Caco-2 (cell line): Measurements from ENCODE around the gene MRE11. TPM values are rescaled to one million over a fixed set of nuclear protein-coding genes. Genes with fewer than 3 reads are reported as not detected.
A peak's percentile ranks its signal among the peaks of the same experiment; 100 is the strongest.

Experiments
- BruUV-seq: library from RNA; stranded (reverse); fragments of 400-500 nt; replicated peaks from 2 replicates; lab custom pipeline; 2021; lab: Mats Ljungman, UMichigan
- CTCF ChIA-PET: fragments of 300-600 bp; sonication (Branson Sonifier 250); formaldehyde crosslinking; loops from one replicate; lab custom pipeline; 2022; ENCODE audit warnings: antibody characterized with exemption; lab: Charles Lee
- POLR2A ChIA-PET: fragments of 300-600 bp; sonication (Branson Sonifier 250); formaldehyde crosslinking; loops from one replicate; lab custom pipeline; 2022; ENCODE audit warnings: antibody characterized with exemption; lab: Charles Lee
- DNase-seq, 2 experiments: peaks; one replicate each; pipeline versions ENCODE4 v3.0.0 to v3.0.0-alpha.2; 2020 to 2022
- H3K27me3 ChIP-seq: replicated peaks from 2 replicates; pipeline ENCODE4 v1.6.0; 2011; ENCODE audit warnings: low read length; ENCODE audit not compliant: control insufficient read depth, insufficient read depth
- H3K36me3 ChIP-seq: 2 replicates; pipeline ENCODE4 v1.5.1; 2011; ENCODE audit warnings: low read length; ENCODE audit not compliant: control insufficient read depth, insufficient read depth
- H3K4me1 ChIP-seq: fragments of 250-450 bp; sonication (Bioruptor Pico); 2 replicates; pipeline ENCODE4 v1.5.1; 2020; ENCODE audit warnings: mild to moderate bottlenecking
- H3K4me3 ChIP-seq: 2 replicates; pipeline ENCODE4 v1.5.1; 2011; ENCODE audit warnings: low read depth, mild to moderate bottlenecking, control low read depth, low read length
- H3K9me3 ChIP-seq: fragments of 250-450 bp; sonication (Bioruptor Pico); 2 replicates; pipeline ENCODE4 v1.5.1; 2020; ENCODE audit warnings: mild to moderate bottlenecking, moderate library complexity
- H3K27ac Mint-ChIP-seq: one replicate; pipeline ENCODE4 v1.8.0; 2022; ENCODE audit warnings: mixed read lengths; ENCODE audit not compliant: unreplicated experiment
- H3K27me3 Mint-ChIP-seq: one replicate; pipeline ENCODE4 v1.8.0; 2022; ENCODE audit warnings: mixed read lengths; ENCODE audit not compliant: insufficient read depth, unreplicated experiment
- H3K36me3 Mint-ChIP-seq: one replicate; pipeline ENCODE4 v1.8.0; 2022; ENCODE audit warnings: mild to moderate bottlenecking, mixed read lengths; ENCODE audit not compliant: insufficient read depth, unreplicated experiment
- H3K4me1 Mint-ChIP-seq: one replicate; pipeline ENCODE4 v1.8.0; 2022; ENCODE audit warnings: low read depth, mixed read lengths; ENCODE audit not compliant: unreplicated experiment
- H3K4me3 Mint-ChIP-seq: one replicate; pipeline ENCODE4 v1.8.0; 2022; ENCODE audit warnings: mild to moderate bottlenecking, moderate library complexity, mixed read lengths; ENCODE audit not compliant: unreplicated experiment
- H3K9me3 Mint-ChIP-seq: one replicate; pipeline ENCODE4 v1.8.0; 2022; ENCODE audit warnings: mixed read lengths; ENCODE audit not compliant: unreplicated experiment
- intact Hi-C: fragments of 100-400 bp; cut with micrococcal nuclease; formaldehyde crosslinking; loops from one replicate; pipeline ENCODE4 v1.10.0; 2022; ENCODE audit not compliant: unreplicated experiment
- total RNA-seq: library from RNA; stranded (reverse); gene quantifications from 2 replicates; pipeline ENCODE4 v1.2.3, GENCODE V29; 2022
- TF ChIP-seq, protein P1 (sequence below), 2 experiments: fragments of 200-600 bp in 1 of 2; IDR thresholded peaks; 1 replicate in 1 of 2; 2 replicates in 1 of 2; pipeline versions ENCODE4 v1.5.1 to v1.8.0; 2011 to 2022; ENCODE audit warnings: antibody characterized with exemption in 1 of 2, control low read depth in 1 of 2, inconsistent platforms in 1 of 2, low read depth in 1 of 2, low read length in 1 of 2, mild to moderate bottlenecking in 1 of 2, moderate library complexity in 1 of 2; ENCODE audit not compliant: insufficient read depth in 1 of 2, severe bottlenecking in 1 of 2, unreplicated experiment in 1 of 2

Gene MRE11
- total RNA-seq, 1 experiment from 2014 or later = 80.0 TPM

- no TSS peak for BruUV-seq
- POLR2A ChIA-PET = no interaction called here
- H3K4me1 ChIP-seq = no peaks in the 10 kb centered on the region
- H3K9me3 ChIP-seq = no peaks in the 10 kb centered on the region
- Mint-ChIP-seq H3K36me3 (peaks cover 42% of the 10 kb centered on the region), H3K4me3 (no peak overlapping the region), H3K27me3 (no peaks in the 10 kb centered on the region), H3K4me1 (no peaks in the 10 kb centered on the region), H3K9me3 (no peaks in the 10 kb centered on the region), H3K27ac (no peak overlapping the region)
- H3K4me3 ChIP-seq = no peak overlapping the region
- intact Hi-C loops = loop anchor here (1.0 to 2.0 kb wide), 6 partner anchors 93 to 522 kb away; no protein-coding TSS in a partner anchor
- CTCF ChIA-PET = interaction anchor here (0.5 to 4.6 kb wide), 7 partner anchors 16 to 522 kb away, joined by 3 to 48 read pairs (median 3); no protein-coding TSS in a partner anchor
- TF ChIP-seq, protein P1, sequence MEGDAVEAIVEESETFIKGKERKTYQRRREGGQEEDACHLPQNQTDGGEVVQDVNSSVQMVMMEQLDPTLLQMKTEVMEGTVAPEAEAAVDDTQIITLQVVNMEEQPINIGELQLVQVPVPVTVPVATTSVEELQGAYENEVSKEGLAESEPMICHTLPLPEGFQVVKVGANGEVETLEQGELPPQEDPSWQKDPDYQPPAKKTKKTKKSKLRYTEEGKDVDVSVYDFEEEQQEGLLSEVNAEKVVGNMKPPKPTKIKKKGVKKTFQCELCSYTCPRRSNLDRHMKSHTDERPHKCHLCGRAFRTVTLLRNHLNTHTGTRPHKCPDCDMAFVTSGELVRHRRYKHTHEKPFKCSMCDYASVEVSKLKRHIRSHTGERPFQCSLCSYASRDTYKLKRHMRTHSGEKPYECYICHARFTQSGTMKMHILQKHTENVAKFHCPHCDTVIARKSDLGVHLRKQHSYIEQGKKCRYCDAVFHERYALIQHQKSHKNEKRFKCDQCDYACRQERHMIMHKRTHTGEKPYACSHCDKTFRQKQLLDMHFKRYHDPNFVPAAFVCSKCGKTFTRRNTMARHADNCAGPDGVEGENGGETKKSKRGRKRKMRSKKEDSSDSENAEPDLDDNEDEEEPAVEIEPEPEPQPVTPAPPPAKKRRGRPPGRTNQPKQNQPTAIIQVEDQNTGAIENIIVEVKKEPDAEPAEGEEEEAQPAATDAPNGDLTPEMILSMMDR (IDR thresholded peaks at IDR 0.05; ENCODE audit: insufficient read depth in 1 of 2, low read depth in 1 of 2, low read length in 1 of 2, severe bottlenecking in 1 of 2, unreplicated experiment in 1 of 2) = peak; percentile 74 to 79
- H3K36me3 ChIP-seq = no peaks in the 10 kb centered on the region
- H3K27me3 ChIP-seq = no peaks in the 10 kb centered on the region
- peak in 1 of 2 experiments; percentile 58 for DNase-seq
These were observed 76.2 kb downstream of the MRE11 start for GRCh38 chr11:94417386-94417987.

DNA sequence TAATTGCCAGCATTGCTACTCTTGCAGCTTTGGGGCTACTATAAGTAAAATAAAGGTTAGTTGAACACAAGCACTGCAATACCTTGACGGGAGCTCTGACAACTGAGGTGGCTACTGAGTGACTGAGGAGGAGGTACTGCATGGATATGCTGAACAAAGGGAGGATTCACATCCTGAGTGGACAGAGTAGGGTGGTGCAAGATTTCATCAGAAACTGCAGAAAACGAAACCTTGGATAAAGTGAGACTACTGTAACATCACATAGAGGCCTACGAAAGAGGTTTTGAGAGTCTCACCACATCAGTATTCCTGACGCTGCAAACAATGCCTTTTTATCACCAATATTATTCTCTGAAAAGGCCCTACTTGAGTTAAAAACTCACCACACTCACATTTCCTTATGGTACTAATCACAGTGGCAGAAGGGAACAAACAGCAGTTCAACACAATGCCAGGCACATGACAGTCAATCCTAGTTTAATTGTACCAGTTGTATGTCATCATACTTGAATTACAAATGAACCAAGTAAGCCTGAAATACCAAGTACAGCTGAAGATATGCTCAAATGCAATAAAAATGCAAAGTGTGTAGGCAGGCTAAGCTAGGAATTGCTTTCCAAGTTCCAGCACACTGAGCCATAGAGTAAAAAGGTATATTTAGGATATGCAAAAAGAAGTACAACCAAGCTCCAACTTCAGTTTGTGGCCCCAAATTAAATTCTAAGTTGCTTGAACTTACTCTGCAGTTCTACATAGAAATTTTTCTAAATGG, 88.4 kb downstream of the MRE11 start:
- Mint-ChIP-seq H3K27ac (no peak overlapping the region), H3K36me3 (peaks cover 6% of the 10 kb centered on the region), H3K4me1 (peaks cover 16% of the 10 kb centered on the region), H3K4me3 (no peak overlapping the region), H3K9me3 (peaks cover 9% of the 10 kb centered on the region), H3K27me3 (peaks cover 7% of the 10 kb centered on the region)
- no peaks in the 10 kb centered on the region for H3K9me3 ChIP-seq
- intact Hi-C loops = no loop called here
- H3K36me3 ChIP-seq = no peaks in the 10 kb centered on the region
- BruUV-seq = no TSS peak
- no peak for DNase-seq
- ChIA-PET POLR2A (no interaction called here), CTCF (interaction anchor here (1.0 kb wide), 1 partner anchor 510 kb away, joined by 4 read pairs; no protein-coding TSS in a partner anchor)
- H3K4me3 ChIP-seq = no peak overlapping the region
- peaks cover 6% of the 10 kb centered on the region; the same call in 1 of the 2 replicates for H3K4me1 ChIP-seq
- peaks cover 3% of the 10 kb centered on the region for H3K27me3 ChIP-seq
- TF ChIP-seq, protein P1 (IDR thresholded peaks at IDR 0.05; ENCODE audit: insufficient read depth in 1 of 2, low read depth in 1 of 2, low read length in 1 of 2, severe bottlenecking in 1 of 2, unreplicated experiment in 1 of 2) = no peak

GRCh38 chr11:94402355-94402754, 91.3 kb downstream of the MRE11 start:
- BruUV-seq = no TSS peak
- Histone ChIP-seq H3K4me3 (no peak overlapping the region), H3K4me1 (peaks cover 6% of the 10 kb centered on the region; the same call in 1 of the 2 replicates), H3K36me3 (no peaks in the 10 kb centered on the region), H3K27me3 (peaks cover 3% of the 10 kb centered on the region), H3K9me3 (no peaks in the 10 kb centered on the region)
- ChIA-PET POLR2A (no interaction called here), CTCF (interaction anchor here (1.0 kb wide), 1 partner anchor 104 kb away, joined by 4 read pairs; no protein-coding TSS in a partner anchor)
- TF ChIP-seq, protein P1 (IDR thresholded peaks at IDR 0.05; ENCODE audit: insufficient read depth in 1 of 2, low read depth in 1 of 2, low read length in 1 of 2, severe bottlenecking in 1 of 2, unreplicated experiment in 1 of 2) = no peak
- H3K4me1 Mint-ChIP-seq = peaks cover 18% of the 10 kb centered on the region
- H3K4me3 Mint-ChIP-seq = peak overlapping the region; percentile 72
- intact Hi-C loops = loop anchor here (5.0 kb wide), 2 partner anchors 90 to 220 kb away; no protein-coding TSS in a partner anchor
- H3K27me3 Mint-ChIP-seq = peaks cover 19% of the 10 kb centered on the region
- no peaks in the 10 kb centered on the region for H3K9me3 Mint-ChIP-seq
- no peak for DNase-seq
- H3K27ac Mint-ChIP-seq = no peak overlapping the region
- H3K36me3 Mint-ChIP-seq = no peaks in the 10 kb centered on the region
